Ishikawa (cell line): ENCODE results near the gene DLEC1.

Source experiments
- CEBPB ChIP-seq: IDR thresholded peaks from 2 replicates; pipeline ENCODE4 v1.6.1; 2012
- CREB1 ChIP-seq: IDR thresholded peaks from 2 replicates; pipeline ENCODE4 v1.6.1; 2012; ENCODE audit warnings: low read depth
- EGR1 ChIP-seq: IDR thresholded peaks from 2 replicates; pipeline ENCODE4 v1.6.1; 2012
- EP300 ChIP-seq: IDR thresholded peaks from 2 replicates; pipeline ENCODE4 v1.6.1; 2012; ENCODE audit warnings: borderline replicate concordance
- FOXM1 ChIP-seq: IDR thresholded peaks from 2 replicates; pipeline ENCODE4 v1.6.1; 2012; ENCODE audit warnings: low read depth, borderline replicate concordance
- MAX ChIP-seq: IDR thresholded peaks from 2 replicates; pipeline ENCODE4 v1.6.1; 2012
- NFIC ChIP-seq: IDR thresholded peaks from 2 replicates; pipeline ENCODE4 v1.6.1; 2012
- RAD21 ChIP-seq: IDR thresholded peaks from 2 replicates; pipeline ENCODE4 v1.6.1; 2012; ENCODE audit warnings: low read depth
- TAF1 ChIP-seq: IDR thresholded peaks from 2 replicates; pipeline ENCODE4 v1.6.1; 2012; ENCODE audit warnings: low read depth, mild to moderate bottlenecking
- TCF12 ChIP-seq: IDR thresholded peaks from 2 replicates; pipeline ENCODE4 v1.6.1; 2012; ENCODE audit warnings: low read depth
- TEAD4 ChIP-seq: IDR thresholded peaks from 2 replicates; pipeline ENCODE4 v1.6.1; 2012
- YY1 ChIP-seq: IDR thresholded peaks from 2 replicates; pipeline ENCODE4 v1.6.1; 2012; ENCODE audit warnings: low read depth
- ZBTB7A ChIP-seq: IDR thresholded peaks from 2 replicates; pipeline ENCODE4 v1.6.1; 2012; ENCODE audit warnings: low read depth
- TF ChIP-seq, protein P1 (sequence below): IDR thresholded peaks from 2 replicates; pipeline ENCODE4 v1.6.1; 2012; ENCODE audit warnings: low read depth, mild to moderate bottlenecking
- TF ChIP-seq, protein P2 (sequence below): IDR thresholded peaks from 2 replicates; pipeline ENCODE4 v1.6.1; 2012

The DLEC1 gene

GRCh38 chr3:38036286-38036685 lies 2.7 kb upstream of the DLEC1 start:
- TF ChIP-seq RAD21 (no peak), ZBTB7A (no peak), NFIC (no peak), YY1 (no peak), TEAD4 (no peak)
- TF ChIP-seq, protein P1, sequence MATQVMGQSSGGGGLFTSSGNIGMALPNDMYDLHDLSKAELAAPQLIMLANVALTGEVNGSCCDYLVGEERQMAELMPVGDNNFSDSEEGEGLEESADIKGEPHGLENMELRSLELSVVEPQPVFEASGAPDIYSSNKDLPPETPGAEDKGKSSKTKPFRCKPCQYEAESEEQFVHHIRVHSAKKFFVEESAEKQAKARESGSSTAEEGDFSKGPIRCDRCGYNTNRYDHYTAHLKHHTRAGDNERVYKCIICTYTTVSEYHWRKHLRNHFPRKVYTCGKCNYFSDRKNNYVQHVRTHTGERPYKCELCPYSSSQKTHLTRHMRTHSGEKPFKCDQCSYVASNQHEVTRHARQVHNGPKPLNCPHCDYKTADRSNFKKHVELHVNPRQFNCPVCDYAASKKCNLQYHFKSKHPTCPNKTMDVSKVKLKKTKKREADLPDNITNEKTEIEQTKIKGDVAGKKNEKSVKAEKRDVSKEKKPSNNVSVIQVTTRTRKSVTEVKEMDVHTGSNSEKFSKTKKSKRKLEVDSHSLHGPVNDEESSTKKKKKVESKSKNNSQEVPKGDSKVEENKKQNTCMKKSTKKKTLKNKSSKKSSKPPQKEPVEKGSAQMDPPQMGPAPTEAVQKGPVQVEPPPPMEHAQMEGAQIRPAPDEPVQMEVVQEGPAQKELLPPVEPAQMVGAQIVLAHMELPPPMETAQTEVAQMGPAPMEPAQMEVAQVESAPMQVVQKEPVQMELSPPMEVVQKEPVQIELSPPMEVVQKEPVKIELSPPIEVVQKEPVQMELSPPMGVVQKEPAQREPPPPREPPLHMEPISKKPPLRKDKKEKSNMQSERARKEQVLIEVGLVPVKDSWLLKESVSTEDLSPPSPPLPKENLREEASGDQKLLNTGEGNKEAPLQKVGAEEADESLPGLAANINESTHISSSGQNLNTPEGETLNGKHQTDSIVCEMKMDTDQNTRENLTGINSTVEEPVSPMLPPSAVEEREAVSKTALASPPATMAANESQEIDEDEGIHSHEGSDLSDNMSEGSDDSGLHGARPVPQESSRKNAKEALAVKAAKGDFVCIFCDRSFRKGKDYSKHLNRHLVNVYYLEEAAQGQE = no peak

DNA sequence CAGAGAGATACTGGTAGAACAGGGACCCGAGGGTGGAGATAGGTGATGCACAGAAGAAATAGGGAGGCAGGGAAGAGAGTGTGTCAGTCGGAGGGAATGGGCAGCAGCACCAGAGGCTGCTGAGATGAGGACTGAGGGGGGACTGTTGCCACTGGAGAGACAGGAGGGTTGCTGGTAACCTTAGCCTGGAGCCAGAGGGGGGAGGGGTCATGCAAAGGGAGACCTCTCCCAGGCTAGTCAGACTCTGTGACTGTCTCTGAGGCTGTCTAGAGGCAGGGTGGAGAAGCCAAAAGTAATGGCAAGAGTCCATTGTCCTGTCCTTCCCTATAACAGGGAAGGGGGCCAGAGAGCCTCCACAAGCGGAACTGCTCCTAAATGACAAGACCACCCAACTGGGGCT lies 2.1 kb upstream of the DLEC1 start:
- TF ChIP-seq TEAD4 (no peak), TAF1 (no peak), EP300 (no peak), CEBPB (no peak), ZBTB7A (no peak), FOXM1 (no peak)

- TF ChIP-seq EGR1 (no peak), EP300 (no peak), TCF12 (no peak), YY1 (no peak)
- TF ChIP-seq, protein P1 = no peak
Observed at GRCh38 chr3:38038447-38038911, 529 bp upstream of the DLEC1 start.

DNA sequence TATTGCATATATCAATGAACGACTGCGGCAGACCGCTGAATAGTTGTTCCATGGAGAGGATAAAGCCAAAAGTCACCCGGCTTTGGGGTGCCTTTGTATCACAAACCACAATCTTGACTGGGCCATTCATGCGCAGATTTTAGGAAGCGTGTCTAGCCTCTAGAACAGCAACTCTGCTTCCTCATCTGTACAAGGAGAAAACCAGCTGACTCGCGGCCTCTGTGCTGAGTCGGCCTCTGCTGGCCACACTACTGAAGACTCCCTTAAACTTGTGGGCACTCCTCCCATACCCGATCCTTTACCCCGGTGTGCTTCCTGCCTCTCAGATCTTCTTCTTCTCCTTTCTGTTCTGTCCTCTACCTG lies 872 bp downstream of the DLEC1 start:
- TF ChIP-seq ZBTB7A = no peak
- no peak for TF ChIP-seq NFIC
- TF ChIP-seq TEAD4 = no peak
- no peak for TF ChIP-seq MAX
- no peak for TF ChIP-seq CREB1
- TF ChIP-seq EP300 = no peak
- TF ChIP-seq CEBPB = no peak
- no peak for TF ChIP-seq FOXM1

GRCh38 chr3:38040401-38040800 lies 1.4 kb downstream of the DLEC1 start:
- TF ChIP-seq, protein P1 = no peak
- no peak for TF ChIP-seq NFIC
- no peak for TF ChIP-seq EP300
- TF ChIP-seq, protein P2, sequence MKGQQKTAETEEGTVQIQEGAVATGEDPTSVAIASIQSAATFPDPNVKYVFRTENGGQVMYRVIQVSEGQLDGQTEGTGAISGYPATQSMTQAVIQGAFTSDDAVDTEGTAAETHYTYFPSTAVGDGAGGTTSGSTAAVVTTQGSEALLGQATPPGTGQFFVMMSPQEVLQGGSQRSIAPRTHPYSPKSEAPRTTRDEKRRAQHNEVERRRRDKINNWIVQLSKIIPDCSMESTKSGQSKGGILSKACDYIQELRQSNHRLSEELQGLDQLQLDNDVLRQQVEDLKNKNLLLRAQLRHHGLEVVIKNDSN = no peak
- TF ChIP-seq RAD21 = no peak
- TF ChIP-seq EGR1 = no peak
- TF ChIP-seq FOXM1 = no peak
- no peak for TF ChIP-seq MAX
- TF ChIP-seq ZBTB7A = no peak
- no peak for TF ChIP-seq TAF1
- TF ChIP-seq CREB1 = no peak
- no peak for TF ChIP-seq TCF12
- no peak for TF ChIP-seq YY1
- TF ChIP-seq CEBPB = no peak
- TF ChIP-seq TEAD4 = no peak

DNA sequence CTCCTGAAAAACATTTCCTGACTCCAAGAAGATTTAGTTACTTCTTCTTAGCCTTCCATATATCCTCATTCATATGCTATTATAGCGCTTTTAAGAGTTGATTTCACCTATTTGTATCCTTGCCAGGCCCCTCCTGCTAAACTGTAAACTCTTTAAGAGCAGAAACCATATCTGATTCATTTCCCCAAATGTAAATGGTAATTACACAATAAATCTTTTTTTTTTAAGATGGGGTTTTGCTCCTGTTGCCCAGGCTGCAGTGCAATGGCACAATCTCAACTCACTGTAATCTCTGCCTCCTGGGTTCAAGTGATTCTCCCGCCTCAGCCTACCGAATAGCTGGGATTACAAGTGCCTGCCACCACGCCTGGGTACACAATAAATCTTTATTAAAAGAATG lies 4.5 kb downstream of the DLEC1 start:
- no peak for TF ChIP-seq TAF1
